Activated B cell treated with CpG ODN at 0.5 μM for 24 hours (primary cell): ENCODE data around the gene NPFFR2. TPM values are rescaled to one million over a fixed set of nuclear protein-coding genes. Genes with fewer than 3 reads are reported as not detected.

ENCODE experiments used
- ATAC-seq: fragments of 200-7000 bp; cut with Tn5 transposase; one replicate; pipeline ENCODE4 v1.10.0; 2021; ENCODE audit warnings: low read depth, mild to moderate bottlenecking, moderate library complexity
- CTCF ChIA-PET: fragments of 350-600 bp; sonication (Branson Sonifier 250); formaldehyde crosslinking; loops from one replicate; lab custom pipeline; 2021; ENCODE audit warnings: antibody characterized with exemption; lab: Charles Lee
- POLR2A ChIA-PET: fragments of 350-600 bp; sonication (Branson Sonifier 250); formaldehyde crosslinking; loops from one replicate; lab custom pipeline; 2021; ENCODE audit warnings: antibody characterized with exemption; lab: Charles Lee
- DNase-seq: peaks from one replicate; pipeline ENCODE4 v3.0.0; 2022
- H3K27ac Mint-ChIP-seq: one replicate; pipeline ENCODE4 v1.8.0; 2020; ENCODE audit warnings: mixed read lengths
- H3K27me3 Mint-ChIP-seq: one replicate; pipeline ENCODE4 v1.8.0; 2021; ENCODE audit warnings: mixed read lengths
- H3K36me3 Mint-ChIP-seq: one replicate; pipeline ENCODE4 v1.8.0; 2021; ENCODE audit warnings: low read depth, mixed read lengths
- H3K4me1 Mint-ChIP-seq: one replicate; pipeline ENCODE4 v1.8.0; 2021; ENCODE audit warnings: mixed read lengths
- H3K4me3 Mint-ChIP-seq: one replicate; pipeline ENCODE4 v1.8.0; 2020; ENCODE audit warnings: mild to moderate bottlenecking, mixed read lengths
- H3K9me3 Mint-ChIP-seq: one replicate; pipeline ENCODE4 v1.8.0; 2020; ENCODE audit warnings: mixed read lengths
- intact Hi-C: fragments of 100-400 bp; cut with micrococcal nuclease; formaldehyde crosslinking; loops from one replicate; pipeline ENCODE4 v1.15.1; 2024
- total RNA-seq: library from RNA; stranded (reverse); gene quantifications from 2 replicates; pipeline ENCODE4 v1.2.3, GENCODE V29; 2022
- TF ChIP-seq, protein P1 (sequence below): fragments of 200-600 bp; IDR thresholded peaks from one replicate; pipeline ENCODE4 v1.8.0; 2022; ENCODE audit warnings: antibody characterized with exemption, mild to moderate bottlenecking

The NPFFR2 gene
- total RNA-seq, 1 donor from 2014 or later = not detected

DNA sequence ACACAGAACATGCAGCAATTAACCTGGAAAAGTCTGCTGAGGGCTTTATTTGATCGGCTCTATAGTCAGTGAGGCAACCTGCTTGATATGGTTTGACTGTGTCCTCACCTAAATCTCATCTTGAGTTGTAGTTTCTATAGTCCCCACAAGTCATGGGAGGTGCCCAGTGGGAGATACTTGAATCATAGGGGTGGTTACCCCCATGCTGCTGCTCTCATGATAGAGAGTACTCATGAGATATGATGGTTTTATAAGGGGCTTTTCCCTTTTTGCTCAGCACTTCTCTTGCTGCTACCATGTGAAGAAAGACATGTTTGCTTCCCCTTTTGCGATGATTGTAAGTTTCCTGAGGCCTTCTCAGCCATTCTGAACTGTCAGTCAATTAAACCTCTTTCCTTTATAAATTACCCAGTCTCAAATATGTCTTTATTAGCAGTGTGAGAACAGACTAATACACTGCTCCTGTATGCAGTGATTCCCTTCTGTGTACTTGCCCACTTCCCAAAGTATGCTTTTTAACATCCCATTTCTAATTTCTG, 78.2 kb downstream of the NPFFR2 start:
- ChIA-PET CTCF (no interaction called here), POLR2A (no interaction called here)
- H3K9me3 Mint-ChIP-seq = peaks cover 4% of the 10 kb centered on the region
- TF ChIP-seq, protein P1, sequence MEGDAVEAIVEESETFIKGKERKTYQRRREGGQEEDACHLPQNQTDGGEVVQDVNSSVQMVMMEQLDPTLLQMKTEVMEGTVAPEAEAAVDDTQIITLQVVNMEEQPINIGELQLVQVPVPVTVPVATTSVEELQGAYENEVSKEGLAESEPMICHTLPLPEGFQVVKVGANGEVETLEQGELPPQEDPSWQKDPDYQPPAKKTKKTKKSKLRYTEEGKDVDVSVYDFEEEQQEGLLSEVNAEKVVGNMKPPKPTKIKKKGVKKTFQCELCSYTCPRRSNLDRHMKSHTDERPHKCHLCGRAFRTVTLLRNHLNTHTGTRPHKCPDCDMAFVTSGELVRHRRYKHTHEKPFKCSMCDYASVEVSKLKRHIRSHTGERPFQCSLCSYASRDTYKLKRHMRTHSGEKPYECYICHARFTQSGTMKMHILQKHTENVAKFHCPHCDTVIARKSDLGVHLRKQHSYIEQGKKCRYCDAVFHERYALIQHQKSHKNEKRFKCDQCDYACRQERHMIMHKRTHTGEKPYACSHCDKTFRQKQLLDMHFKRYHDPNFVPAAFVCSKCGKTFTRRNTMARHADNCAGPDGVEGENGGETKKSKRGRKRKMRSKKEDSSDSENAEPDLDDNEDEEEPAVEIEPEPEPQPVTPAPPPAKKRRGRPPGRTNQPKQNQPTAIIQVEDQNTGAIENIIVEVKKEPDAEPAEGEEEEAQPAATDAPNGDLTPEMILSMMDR = no peak
- intact Hi-C loops = loop anchor here (5.0 kb wide), 1 partner anchor 957 kb away; the partner anchor contains the start of gene COX18
- peaks cover 6% of the 10 kb centered on the region for H3K4me1 Mint-ChIP-seq
- H3K27ac Mint-ChIP-seq = no peak overlapping the region
- peak; percentile 37 for ATAC-seq
- DNase-seq = no peak
- no peaks in the 10 kb centered on the region for H3K27me3 Mint-ChIP-seq
- H3K4me3 Mint-ChIP-seq = no peak overlapping the region
- no peaks in the 10 kb centered on the region for H3K36me3 Mint-ChIP-seq

DNA sequence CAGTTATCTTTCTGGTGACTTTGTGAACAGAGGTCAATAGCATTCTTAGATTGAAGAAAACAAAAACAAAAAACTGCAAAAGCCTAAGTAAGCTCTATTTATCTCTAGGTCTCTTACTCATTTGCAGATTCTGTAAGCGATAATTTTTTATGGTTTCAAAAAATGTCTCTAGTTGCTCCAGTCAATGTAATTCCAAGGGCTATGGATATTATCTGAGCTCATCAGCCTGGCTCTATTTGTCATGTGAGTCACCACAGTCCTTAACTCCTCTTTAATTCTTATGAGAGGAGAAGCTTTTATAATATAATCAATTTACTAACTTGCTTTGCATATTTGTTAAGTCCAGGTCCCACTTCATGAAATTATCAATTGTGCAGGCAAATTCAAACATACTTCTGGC, 79.1 kb downstream of the NPFFR2 start:
- ChIA-PET POLR2A (no interaction called here), CTCF (no interaction called here)
- peaks cover 6% of the 10 kb centered on the region for H3K4me1 Mint-ChIP-seq
- no peaks in the 10 kb centered on the region for H3K36me3 Mint-ChIP-seq
- TF ChIP-seq, protein P1 = no peak
- ATAC-seq (no peak), DNase-seq (no peak)
- intact Hi-C loops = loop anchor here (5.0 kb wide), 1 partner anchor 956 kb away; the partner anchor contains the start of gene COX18
- H3K27ac Mint-ChIP-seq = no peak overlapping the region
- H3K4me3 Mint-ChIP-seq = no peak overlapping the region
- H3K27me3 Mint-ChIP-seq = no peaks in the 10 kb centered on the region
- peaks cover 4% of the 10 kb centered on the region for H3K9me3 Mint-ChIP-seq

DNA sequence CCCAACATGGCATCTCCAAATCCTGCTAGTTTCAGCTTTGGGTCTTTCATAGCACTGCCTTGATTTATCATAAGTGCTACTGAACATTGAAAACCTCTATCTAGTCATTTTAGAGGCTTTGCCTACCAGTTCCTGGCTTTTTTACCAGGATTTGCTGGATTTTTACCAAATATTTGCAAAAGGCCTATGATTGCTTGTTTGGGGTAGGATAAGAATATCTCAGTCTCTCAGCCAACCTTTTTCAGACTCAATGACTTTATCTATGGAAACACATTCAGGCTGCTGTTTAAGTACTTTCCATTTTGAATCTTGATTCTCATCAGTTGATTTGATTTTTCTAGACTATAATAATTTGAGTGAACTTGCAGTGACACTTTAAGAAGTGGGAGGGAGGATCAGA, 80.1 kb downstream of the NPFFR2 start:
- ChIA-PET POLR2A (no interaction called here), CTCF (no interaction called here)
- DNase-seq (no peak), ATAC-seq (no peak)
- TF ChIP-seq, protein P1 = no peak
- Mint-ChIP-seq H3K4me3 (no peak overlapping the region), H3K9me3 (peaks cover 4% of the 10 kb centered on the region), H3K27me3 (no peaks in the 10 kb centered on the region), H3K27ac (no peak overlapping the region), H3K4me1 (peaks cover 6% of the 10 kb centered on the region), H3K36me3 (no peaks in the 10 kb centered on the region)
- intact Hi-C loops = loop anchor here (5.0 kb wide), 1 partner anchor 955 kb away; the partner anchor contains the start of gene COX18

DNA sequence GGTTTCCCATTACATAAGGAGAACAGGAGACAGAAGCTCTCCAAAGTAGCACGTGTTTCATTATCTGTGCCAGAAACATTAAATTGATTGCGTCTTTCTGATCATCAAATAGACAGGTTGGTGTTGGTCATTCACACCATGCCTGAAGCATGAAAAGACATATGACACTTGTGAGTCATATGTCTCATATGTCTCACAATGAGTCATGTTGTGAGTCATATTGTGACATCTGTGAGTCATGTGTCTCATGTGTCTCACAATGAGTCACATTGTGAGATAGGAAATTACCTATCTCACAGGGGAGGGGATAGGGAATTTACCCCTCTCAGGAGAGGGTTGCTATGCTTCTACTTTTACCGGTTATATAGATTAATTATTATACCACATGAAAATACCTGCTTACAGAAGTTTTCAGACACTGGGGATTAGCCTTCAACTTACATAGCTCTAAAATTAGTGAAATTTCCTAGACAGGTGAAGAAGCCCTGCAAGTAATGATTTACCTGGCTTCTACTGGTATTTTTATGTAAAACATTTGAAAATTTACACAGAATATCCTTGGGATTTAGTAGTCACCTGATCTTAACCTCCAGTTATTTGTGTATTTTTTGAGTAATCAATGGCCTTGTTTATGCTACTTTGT, 80.8 kb downstream of the NPFFR2 start:
- POLR2A ChIA-PET = no interaction called here
- DNase-seq = no peak

DNA sequence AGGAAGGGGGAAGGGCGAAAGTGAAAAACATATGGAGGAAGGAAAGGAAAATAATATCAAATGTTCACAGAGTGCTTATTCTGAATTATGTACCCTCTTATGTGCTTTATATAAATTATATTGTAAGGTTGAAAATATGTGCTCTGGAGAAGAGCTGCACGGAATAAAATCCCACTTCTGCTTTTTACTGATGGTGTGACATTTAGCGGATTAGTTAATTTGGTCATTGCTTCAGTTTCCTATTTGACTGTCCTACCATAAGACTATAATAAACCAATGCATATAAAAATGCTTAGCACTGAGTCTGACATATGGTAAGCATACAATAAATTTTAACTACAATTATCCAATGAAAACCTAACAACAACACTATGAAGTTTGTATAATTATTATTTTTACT, 86.2 kb downstream of the NPFFR2 start:
- POLR2A ChIA-PET = no interaction called here
- H3K4me3 Mint-ChIP-seq = no peak overlapping the region
- no peak overlapping the region for H3K27ac Mint-ChIP-seq
- TF ChIP-seq, protein P1 = no peak
- CTCF ChIA-PET = no interaction called here
- H3K9me3 Mint-ChIP-seq = no peaks in the 10 kb centered on the region
- DNase-seq (no peak), ATAC-seq (no peak)
- no peaks in the 10 kb centered on the region for H3K27me3 Mint-ChIP-seq
- H3K4me1 Mint-ChIP-seq = no peaks in the 10 kb centered on the region
- intact Hi-C loops = no loop called here
- H3K36me3 Mint-ChIP-seq = no peaks in the 10 kb centered on the region

More for the DNA sequence above, 80.8 kb downstream of the NPFFR2 start:
- ATAC-seq = peak; percentile 73
- Mint-ChIP-seq H3K27me3 (no peaks in the 10 kb centered on the region), H3K36me3 (no peaks in the 10 kb centered on the region), H3K4me1 (peaks cover 6% of the 10 kb centered on the region), H3K27ac (peak overlapping the region; percentile 70), H3K4me3 (no peak overlapping the region), H3K9me3 (peaks cover 4% of the 10 kb centered on the region)
- CTCF ChIA-PET = no interaction called here
- TF ChIP-seq, protein P1 = no peak
- intact Hi-C loops = loop anchor here (5.0 kb wide), 1 partner anchor 955 kb away; the partner anchor contains the start of gene COX18
